Neural cell (in vitro differentiated cells): ENCODE measurements around the gene GRAPL.
"Not testable (repeated sequence)": the region's sequence is repeated elsewhere in the genome, so short reads cannot be mapped to it uniquely, and the experiment has no call there.

Source experiments
- EP300 ChIP-seq: fragments of 450-650 bp; conservative IDR thresholded peaks from 2 replicates; pipeline ENCODE4 v1.6.1; 2014; ENCODE audit warnings: antibody characterized with exemption, mild to moderate bottlenecking, moderate library complexity; ENCODE audit not compliant: poor library complexity, severe bottlenecking
- EZH2 ChIP-seq: fragments of 200-600, 300-800 bp; shearing (Covaris generic), sonication (generic); IDR thresholded peaks from 2 replicates; pipeline ENCODE4 v1.6.1; 2014; ENCODE audit warnings: antibody characterized with exemption, low read length, borderline replicate concordance, mild to moderate bottlenecking; ENCODE audit not compliant: insufficient read depth, poor library complexity, severe bottlenecking
- MXI1 ChIP-seq: fragments of 450-650 bp; conservative IDR thresholded peaks from 2 replicates; pipeline ENCODE4 v1.6.1; 2014; ENCODE audit warnings: antibody characterized with exemption, mild to moderate bottlenecking; ENCODE audit not compliant: poor library complexity, severe bottlenecking
- POLR2AphosphoS5 ChIP-seq: IDR thresholded peaks from 2 replicates; pipeline ENCODE4 v1.6.1; 2012
- TAF1 ChIP-seq: IDR thresholded peaks from 2 replicates; pipeline ENCODE4 v1.6.1; 2012; ENCODE audit warnings: low read depth
- TF ChIP-seq, protein P1 (sequence below): fragments of 450-650 bp; IDR thresholded peaks from 2 replicates; pipeline ENCODE4 v1.5.1; 2014; ENCODE audit warnings: antibody characterized with exemption, mild to moderate bottlenecking, moderate library complexity; ENCODE audit not compliant: poor library complexity, severe bottlenecking
- TF ChIP-seq, protein P2 (sequence below): IDR thresholded peaks from 2 replicates; pipeline ENCODE4 v1.6.1; 2012; ENCODE audit warnings: borderline replicate concordance

DNA sequence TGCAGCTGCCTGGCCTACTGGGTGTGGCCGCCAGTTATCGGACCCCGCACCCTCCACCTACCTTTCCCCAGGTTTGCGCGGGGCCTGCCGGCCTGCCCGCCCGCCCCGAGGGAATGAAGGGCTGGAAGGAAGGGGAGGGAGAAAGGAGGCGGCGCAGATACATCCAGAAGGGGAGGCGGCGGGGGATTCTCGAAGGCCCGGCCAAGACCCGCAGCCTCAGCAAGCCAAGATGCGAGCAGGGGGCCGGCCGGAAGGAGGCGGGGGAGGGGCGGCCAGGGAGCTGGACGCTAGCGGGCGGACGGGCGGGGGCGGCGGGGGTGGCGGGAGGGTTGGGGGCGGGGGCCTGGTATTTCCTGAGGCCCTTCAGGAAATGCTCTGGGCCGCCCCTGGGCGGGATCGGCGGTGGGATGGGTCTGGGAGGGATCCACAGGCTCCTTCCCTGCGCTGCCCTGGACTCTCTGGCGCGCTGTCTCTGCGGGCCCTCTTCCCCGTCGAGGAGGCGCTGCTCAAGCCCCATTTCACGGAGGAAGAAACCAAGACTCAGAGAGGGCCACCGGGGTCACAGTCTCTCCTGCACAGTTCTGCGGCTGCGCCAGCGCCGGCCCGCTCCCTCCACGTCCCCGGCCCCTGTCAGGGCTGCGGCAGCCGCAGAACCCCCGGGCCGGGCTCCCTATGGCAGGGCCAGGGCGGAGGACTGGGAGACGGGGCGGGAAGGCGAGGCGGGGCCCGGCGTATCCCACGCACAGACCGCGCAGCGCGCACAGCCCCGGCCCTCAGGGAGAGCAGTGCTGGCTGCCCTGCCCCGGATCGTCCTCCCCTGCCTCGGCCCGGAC lies 35.2 kb downstream of the GRAPL start:
- TF ChIP-seq, protein P1, sequence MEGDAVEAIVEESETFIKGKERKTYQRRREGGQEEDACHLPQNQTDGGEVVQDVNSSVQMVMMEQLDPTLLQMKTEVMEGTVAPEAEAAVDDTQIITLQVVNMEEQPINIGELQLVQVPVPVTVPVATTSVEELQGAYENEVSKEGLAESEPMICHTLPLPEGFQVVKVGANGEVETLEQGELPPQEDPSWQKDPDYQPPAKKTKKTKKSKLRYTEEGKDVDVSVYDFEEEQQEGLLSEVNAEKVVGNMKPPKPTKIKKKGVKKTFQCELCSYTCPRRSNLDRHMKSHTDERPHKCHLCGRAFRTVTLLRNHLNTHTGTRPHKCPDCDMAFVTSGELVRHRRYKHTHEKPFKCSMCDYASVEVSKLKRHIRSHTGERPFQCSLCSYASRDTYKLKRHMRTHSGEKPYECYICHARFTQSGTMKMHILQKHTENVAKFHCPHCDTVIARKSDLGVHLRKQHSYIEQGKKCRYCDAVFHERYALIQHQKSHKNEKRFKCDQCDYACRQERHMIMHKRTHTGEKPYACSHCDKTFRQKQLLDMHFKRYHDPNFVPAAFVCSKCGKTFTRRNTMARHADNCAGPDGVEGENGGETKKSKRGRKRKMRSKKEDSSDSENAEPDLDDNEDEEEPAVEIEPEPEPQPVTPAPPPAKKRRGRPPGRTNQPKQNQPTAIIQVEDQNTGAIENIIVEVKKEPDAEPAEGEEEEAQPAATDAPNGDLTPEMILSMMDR = not testable (repeated sequence)
- not testable (repeated sequence) for TF ChIP-seq POLR2AphosphoS5, TAF1, EP300, EZH2, MXI1
- TF ChIP-seq, protein P2, sequence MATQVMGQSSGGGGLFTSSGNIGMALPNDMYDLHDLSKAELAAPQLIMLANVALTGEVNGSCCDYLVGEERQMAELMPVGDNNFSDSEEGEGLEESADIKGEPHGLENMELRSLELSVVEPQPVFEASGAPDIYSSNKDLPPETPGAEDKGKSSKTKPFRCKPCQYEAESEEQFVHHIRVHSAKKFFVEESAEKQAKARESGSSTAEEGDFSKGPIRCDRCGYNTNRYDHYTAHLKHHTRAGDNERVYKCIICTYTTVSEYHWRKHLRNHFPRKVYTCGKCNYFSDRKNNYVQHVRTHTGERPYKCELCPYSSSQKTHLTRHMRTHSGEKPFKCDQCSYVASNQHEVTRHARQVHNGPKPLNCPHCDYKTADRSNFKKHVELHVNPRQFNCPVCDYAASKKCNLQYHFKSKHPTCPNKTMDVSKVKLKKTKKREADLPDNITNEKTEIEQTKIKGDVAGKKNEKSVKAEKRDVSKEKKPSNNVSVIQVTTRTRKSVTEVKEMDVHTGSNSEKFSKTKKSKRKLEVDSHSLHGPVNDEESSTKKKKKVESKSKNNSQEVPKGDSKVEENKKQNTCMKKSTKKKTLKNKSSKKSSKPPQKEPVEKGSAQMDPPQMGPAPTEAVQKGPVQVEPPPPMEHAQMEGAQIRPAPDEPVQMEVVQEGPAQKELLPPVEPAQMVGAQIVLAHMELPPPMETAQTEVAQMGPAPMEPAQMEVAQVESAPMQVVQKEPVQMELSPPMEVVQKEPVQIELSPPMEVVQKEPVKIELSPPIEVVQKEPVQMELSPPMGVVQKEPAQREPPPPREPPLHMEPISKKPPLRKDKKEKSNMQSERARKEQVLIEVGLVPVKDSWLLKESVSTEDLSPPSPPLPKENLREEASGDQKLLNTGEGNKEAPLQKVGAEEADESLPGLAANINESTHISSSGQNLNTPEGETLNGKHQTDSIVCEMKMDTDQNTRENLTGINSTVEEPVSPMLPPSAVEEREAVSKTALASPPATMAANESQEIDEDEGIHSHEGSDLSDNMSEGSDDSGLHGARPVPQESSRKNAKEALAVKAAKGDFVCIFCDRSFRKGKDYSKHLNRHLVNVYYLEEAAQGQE = not testable (repeated sequence)
